GM21576 (cell line): ENCODE results near the gene FANK1.
"Not testable (repeated sequence)": the region's sequence is repeated elsewhere in the genome, so short reads cannot be mapped to it uniquely, and the experiment has no call there.

Experiments used
- ATAC-seq: cut with Tn5 transposase; IDR thresholded peaks from one replicate; pipeline ENCODE4 v1.9.1; 2021; ENCODE audit warnings: mild to moderate bottlenecking, moderate library complexity; ENCODE audit not compliant: unreplicated experiment

FANK1 gene

DNA sequence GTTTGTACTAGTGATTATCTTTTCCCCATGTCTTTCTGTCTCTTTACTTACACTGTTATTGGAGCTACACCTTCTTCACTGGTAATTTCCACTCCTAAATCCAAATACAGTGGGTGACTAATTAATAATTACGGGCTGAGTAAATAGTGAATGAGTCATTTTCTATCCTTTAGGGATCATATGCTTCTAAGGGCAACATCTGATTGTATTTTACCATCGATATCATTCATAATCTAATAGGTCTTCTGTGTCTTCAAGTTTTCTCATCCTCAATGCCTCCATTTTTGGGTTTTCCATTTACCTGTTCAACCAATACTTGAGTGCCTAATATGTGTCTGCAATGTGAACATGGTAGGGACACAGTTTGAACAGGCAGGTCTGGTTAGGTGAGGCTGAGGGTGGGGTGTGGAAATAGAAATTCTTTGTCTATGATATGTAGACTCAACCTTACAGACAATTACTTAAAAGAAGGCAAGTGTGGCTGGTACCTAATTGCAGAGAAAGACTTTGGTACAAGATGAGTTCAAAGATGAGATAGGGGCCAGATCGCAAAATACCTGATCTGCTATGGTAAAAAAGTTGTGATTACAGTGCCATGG is 9.4 kb upstream of the FANK1 start:
- ATAC-seq: no peak

DNA sequence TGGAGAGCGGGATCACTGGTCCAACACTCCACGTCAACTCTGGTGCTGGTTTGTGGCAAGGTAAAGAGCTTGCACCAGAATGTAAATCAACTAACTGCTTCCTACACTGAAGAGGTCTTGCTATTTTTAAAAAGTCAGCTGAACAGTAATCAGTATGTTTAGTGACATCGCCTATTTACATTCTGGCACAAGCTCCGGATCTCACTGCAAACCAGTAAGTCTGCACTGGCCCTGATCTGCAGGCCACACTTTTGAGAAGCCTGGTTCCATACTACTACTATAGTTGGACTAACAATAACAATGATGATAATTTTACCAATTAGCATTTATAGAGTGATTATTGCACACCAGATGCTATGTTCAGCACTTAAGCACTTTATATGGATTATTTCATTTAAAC is 6.9 kb upstream of the FANK1 start:
- ATAC-seq: not testable (repeated sequence)

DNA sequence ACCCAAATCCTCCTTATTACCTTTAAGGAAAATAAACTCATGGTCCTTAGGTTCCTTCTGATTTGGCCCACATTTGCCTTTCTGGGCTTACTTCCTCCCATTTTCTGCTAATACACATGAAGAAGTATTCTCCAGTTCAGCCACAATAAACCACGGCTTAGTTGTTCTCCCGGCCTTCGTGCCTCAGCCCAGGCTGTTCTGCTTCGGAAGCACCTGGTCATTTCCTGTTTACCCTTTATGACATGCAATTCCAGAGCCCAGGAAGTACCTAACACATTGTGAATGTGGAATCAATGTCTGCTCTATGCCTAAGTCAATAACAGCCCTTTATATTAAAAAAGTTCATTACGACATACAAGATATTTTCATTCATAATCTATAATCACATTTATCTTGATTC is 4.0 kb upstream of the FANK1 start:
- ATAC-seq: not testable (repeated sequence)

DNA sequence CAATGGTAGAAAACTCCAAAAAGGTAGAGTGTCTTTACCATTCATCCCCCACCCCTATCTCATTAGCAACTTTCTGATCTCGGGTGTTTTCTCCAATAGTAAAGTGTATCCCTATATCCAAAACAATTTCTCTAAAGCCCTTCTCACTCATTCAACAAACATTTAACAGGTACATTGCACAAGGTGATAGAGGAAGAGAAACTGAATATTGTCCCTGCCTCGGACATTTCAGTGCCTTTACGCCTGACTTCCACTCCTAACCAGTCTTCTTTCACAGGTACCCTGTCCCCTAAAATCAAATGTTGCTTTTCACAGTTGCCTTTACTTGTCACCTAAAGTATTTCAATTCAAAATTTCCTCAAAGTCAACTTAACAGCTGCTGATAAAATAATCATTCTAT is 2.2 kb upstream of the FANK1 start:
- not testable (repeated sequence) for ATAC-seq

DNA sequence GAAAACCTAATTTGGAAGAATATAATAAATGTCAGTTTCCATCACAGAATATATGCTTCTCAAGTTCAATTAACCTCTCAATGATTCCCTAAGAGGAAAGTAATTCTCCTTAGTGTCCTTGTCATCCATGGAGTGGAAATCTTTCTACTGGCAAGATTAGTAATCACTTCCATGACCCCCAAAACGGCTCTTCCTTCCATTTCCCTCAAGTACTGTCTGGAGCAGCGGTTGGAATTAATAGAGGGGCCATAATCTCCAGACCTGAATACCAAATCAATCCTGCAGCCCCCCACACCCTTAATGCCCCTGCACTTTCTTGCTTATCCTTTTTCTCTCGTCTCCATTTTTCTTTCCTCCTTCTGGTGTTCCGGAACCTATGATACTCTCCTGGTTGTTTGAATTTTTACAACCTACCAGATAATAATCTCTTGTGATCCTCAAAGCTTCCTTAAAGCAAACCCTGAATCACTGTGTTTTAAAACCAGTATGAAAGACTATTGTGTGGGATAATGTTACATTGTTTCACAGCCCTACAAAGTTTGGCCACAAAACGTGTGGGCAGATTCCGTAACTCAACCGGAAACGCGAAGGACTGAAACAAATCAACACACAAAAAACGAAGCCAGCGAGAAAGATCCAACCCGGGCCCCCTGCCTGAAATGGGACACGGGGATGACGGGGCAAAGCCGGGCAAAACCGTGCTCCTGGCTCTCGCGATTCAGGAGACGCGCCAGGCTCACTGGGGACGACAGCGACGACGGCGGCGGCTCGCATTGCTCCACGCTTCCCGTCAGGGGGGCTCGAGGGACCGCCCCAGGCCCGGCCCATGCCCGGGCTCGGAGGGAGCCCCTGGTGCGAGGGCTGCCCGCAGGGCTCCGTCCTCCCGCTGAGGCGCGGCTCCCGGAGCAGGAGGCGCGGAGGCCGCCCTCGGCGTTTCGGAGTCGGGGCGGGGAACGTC is 955 bp upstream of the FANK1 start:
- ATAC-seq: peak; percentile 49

DNA sequence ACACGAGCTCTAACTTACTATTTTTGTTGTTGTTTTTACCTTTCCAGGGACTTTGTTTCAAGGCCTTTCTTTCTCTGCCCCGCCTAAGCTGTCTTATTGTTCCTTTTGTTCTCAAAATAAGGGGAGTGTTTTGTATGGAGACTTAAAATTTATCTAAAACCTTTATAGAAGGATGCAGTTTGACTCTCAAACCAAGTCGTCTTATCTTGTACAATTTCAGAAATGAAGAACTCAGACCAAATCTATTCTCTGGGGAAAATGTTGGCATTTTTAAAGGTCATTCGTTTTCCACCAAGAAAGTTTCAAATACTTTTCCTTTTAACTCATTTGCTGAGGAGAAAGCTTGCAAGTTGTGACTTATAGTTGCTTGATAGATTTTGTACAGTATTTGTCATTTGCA is 953 bp downstream of the FANK1 start:
- not testable (repeated sequence) for ATAC-seq

DNA sequence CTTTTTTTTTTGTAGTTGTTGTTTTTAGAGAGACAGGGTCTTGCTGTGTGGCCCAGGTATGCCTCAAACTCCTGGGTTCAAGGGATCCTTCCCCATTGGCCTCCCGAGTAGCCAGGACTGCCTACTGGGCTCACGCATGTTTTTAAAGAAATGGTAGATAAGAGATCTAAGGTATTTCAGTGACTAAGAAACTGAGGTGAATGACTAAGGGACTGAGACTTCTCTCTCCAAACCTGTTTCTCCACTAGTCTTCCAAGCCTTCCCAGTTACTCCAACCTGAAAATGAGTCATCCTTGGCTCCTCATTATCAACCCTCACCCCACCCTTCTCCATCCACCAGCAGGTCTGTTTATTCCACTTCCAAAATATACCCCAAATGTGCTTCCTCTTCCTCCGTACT is 4.6 kb downstream of the FANK1 start:
- ATAC-seq: not testable (repeated sequence)

DNA sequence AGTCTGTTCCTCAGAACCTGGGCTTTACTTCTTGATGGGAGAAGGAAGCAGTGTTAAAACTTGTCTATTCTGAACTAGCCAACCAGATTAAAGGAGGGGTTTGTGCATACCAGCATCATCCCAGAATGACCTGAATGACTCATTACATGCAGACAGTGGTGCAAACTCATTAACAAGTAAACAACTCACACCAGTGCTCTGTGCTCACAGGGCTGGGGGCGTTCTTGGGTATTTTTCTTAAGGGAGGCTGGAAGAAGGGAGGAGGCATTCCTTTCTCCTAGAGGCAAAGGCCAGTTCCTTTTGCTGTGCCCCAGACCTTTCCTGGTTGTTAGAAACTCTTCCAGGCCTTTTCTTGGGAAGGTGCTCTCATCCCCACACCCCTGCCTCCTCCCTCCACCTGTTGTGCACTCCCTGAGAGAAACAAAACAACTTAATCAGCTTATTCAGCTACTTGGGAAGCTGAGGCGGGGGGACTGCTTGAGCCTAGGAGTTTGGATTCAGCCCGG is 6.8 kb downstream of the FANK1 start:
- not testable (repeated sequence) for ATAC-seq

DNA sequence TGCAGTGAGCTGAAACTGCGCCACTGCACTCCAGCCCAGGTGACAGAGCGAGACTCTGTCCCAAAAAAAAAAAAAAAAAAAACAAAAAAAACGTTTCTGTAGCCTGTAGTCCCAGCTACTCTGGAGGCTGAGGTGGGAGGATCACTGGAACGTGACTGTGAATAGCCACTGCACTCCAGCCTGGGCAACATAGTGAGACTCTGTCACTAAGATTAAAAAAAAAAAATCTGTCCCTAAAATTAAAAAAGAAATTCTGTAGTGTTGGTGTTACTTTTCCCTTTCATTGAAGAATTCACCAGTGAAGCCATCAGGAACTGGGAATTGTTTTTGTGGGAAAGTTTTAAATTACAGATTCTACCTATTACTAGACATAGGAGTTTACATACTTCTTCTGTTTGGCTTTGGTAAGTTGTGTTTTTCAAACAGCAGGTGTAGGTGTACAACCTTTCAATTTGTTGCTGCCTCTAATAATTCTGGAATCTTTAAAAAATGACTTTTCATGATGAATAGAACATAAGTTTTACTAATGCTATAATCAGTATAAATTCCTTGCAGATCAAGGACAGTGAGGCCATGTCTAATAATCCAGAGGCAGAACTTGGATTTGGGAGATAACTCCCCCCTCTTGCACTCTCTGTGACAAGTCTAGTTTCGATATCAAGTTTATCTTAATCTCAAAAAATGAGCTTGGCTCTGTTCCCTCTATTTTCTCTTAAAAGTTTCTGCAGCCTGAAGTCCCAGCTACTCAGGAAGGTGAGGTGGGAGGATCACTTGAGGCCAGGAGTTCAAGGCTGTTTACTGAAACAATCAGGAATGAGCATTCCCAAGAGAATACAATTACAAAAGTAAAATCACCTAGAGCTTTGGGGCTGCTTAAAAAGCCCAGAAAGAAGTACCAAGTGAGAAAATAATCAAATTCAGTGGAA is 9.0 kb downstream of the FANK1 start:
- ATAC-seq: not testable (repeated sequence)

DNA sequence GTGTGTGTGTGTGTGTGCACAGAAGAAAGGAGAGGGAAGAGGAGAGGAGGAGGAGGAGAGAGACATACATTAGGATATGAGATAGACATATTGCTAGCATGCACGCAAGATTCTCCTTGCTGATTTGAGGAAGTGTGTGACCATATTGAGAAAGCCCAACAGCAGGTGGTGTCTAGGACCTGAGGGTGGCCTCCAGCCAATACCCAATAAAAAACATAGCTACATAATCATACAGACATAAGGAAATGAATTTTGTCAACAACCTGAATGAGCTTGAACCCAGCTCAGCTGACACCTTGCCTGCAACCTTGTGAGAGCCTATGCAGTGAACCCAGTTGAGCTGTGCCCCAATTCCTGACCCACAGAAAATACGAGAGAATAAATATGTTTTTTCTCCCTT is 11.2 kb downstream of the FANK1 start:
- ATAC-seq: not testable (repeated sequence)

DNA sequence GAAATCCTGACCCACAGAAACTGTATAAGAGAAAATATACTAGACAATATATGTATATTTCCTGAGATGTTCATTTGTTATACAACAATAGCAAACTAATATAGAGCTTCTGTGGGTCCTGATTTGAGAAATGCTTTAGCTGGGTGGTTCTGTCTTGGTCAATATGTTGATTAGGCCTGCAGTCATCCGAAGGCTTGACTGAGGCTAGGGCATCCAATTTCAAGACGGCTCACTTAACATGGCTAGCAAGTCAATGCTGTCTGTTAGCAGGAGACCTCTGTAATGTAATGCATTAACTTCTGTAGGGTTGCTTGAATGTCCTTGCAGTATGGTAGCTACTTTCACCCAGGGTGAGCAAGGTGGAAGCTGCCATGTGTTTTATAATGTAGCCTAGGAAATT is 12.4 kb downstream of the FANK1 start:
- ATAC-seq: not testable (repeated sequence)

DNA sequence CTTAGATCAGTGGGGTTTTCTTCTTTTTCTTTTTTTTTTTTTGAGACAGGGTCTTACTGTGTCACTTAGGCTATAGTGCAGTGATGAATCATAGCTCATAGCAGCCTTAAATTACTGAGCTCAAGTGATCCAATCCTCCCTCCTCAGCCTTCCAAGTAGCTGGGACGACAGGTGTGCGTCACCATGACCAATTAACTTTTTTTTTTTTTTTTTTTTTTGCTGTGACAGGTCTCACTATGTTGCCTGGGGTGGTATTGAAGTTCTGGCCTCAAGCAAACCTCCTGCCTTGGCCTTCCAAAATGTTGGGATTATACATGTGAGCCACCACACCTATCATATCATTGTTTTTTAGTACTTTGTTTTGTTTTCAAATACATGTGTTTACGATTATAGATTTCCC is 13.1 kb downstream of the FANK1 start:
- ATAC-seq: not testable (repeated sequence)

DNA sequence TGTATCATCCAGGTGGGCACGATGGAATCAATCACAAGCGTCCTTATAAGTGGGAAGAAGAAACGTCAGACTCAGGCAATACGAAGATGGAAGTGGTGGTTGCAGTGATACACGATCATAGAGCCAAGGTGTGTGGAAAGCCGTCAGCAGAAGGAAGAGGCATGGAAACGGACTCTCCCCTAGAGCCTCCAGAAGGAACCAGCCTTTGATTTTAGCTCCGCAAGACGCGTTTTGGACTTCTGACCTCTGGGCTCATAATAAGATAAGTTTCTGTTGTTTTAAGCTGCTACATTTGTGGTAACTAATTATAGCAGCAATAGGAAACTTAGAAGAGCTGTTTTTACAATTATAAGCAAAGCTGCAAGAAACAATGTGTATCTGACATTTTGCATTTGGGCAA is 14.8 kb downstream of the FANK1 start:
- ATAC-seq: no peak

DNA sequence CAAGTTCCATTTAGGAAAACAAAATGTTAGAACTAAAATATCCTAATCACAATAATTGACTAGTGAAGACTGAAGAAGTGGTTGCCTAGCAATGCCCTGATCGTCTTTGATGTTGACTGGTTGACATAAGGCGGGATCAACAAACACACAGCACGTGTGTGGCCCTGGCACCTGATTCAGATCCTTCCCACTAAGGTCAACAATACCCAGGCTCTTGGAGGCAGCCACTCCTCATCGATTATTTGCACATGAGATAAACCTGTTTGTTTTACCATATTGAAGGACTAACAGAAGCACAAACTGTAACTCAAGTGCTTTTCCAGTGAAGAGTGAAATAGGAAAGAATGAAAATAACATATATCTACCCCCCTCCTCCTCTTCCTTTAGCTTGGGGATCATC is 15.6 kb downstream of the FANK1 start:
- ATAC-seq: no peak

DNA sequence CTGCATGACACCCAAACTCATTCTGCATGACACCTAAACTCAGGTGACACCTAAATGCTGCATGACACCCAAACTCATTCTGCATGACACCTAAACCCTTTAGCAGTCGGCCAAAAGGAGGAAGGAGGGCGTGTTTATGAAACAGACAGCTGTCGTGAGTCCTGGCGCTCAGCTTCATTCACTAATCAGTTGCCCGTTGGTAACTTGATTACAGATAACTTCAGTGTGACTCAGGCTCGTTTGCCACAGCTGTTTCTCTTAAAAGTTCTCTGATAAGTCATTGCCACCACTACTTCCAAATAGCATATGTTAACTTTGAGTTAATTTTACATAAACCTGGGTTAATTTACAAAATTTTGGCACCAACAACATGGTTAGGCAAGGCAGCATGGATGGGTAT is 16.9 kb downstream of the FANK1 start:
- ATAC-seq: not testable (repeated sequence)

DNA sequence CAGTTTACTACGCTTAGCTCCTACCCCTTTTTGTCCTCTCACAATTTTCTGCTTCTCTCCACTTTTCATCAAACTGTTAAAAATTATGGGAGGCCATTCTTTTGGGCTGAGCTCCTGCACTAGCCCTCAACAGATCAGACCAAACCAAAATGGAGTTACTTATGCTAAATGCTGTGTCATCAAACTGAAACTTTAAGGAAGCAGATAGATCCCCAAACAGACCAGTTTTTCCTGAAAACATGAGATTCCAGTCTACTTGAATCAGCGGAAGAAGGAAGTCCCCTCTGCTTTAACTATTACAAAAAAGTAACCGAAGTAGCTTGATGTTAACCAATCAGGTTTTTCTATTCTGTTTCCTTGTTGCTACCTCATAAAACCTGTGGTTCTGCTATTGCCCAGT is 20.6 kb downstream of the FANK1 start:
- ATAC-seq: no peak

DNA sequence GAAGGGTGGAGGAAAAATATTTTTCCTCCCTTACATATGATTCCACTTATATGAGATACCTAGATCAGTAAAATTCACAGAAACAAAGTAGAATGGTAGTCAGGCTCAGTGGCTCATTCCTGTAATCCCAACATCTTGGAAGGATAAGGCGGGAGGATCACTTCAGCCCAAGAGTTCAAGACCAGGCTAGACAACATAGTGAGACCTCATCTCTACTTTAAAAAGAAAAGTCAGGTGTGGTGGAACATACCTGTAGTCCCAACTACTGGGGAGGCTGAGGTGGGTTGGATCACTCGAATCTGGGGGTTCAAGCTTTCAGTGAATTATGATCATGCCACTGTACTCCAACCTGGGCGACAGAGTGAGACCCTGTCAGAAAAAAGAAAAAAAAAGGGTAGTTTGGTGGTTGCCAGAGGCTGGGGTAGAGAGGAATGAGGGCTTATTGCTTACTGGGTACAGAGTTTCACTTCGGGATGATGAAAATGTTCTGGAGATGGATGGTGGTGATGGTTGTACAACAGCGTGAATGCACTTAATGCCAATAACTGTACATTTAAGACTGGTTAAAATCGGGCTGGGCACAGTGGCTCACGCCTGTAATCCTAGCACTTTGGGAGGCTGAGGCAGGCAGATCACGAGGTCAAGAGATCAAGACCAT is 21.5 kb downstream of the FANK1 start:
- not testable (repeated sequence) for ATAC-seq

DNA sequence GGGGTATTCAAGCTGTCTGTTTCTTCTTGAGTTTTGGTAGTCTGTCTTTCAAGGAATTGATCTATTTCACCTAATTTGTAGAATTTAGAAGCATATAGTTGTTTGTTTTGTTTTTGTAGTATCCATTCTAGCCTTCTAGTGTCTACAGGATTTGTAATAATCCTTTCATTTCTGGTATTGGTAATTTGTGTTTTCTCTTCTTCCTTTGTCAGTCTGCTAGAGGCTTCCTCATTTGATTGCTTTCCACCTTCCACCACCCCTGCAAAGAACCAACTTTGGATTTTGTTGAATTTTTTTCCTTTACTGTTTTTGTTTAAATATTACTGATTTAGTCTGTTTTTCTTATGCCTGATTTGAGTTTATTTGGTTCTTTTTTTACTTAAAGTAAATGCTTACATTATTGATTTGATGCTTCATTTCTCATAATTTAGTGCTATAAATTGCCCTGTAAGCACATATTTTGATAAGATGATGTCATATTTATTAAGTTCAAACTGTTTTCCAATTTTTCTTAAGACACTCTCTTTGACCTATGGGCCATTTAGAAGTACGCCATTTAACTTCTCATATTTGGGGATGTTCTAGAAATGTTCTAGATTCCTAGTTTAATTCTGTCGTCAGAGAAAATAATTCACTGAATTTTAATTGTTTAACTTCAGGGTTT is 25.4 kb downstream of the FANK1 start:
- ATAC-seq: not testable (repeated sequence)

DNA sequence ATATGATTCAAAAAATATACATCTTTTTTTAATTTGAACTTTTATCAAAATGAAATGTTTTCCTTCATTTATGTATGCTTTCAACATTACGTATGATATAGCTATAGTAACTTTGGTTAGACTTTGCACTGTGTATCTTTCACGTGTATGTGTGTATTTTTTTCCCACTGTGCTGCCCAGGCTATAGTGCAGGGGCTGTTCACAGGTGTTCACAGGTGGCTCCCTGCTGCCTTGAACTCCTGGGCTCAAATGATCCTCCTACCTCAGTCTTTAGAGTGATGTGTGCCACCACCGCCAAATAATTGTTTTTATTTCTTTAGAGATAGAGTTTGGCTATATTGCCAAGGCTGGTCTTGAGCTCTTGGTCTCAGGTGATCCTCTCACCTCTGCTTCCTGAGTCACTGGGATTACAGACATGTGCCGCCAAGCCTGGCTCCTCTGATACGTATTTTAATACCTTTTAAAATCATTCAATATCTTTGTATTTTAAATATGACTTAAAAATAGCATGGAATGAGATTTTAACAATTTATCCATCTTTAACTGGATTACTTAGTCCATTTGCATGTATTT is 29.0 kb downstream of the FANK1 start:
- ATAC-seq: no peak

DNA sequence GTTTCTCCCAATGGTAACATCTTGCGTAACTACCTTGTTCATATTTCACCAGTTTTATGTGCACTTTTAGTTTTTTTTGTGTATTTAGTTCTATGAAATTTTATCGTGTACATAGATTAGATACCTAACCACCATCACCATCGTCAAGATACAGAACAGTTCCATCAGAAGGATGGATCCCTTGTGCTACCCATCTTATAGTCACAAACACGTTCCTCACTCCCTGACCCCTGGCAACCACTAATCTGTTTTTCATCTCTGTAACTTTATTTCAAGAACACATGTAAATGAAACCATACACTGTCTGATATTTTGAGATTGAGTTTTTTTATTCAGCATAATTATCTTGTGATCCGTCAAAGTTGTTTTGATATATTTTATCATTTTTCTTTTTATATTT is 29.9 kb downstream of the FANK1 start:
- ATAC-seq: no peak
